ENCODE measurements around the gene PPP1R9A.

The PPP1R9A gene

GRCh38 chr7:95097851-95098250 lies 190.5 kb downstream of the PPP1R9A start:
- no peak for DNase-seq (ENCODE audit: low read depth in 2 of 2)

- no peak for DNase-seq (ENCODE audit: low read depth in 2 of 2)
Measured at GRCh38 chr7:95099106-95099505, 191.7 kb downstream of the PPP1R9A start.

- no peak for DNase-seq (ENCODE audit: low read depth in 2 of 2)
Measured at GRCh38 chr7:95101422-95101821, 194.0 kb downstream of the PPP1R9A start.

- no peak for DNase-seq (ENCODE audit: low read depth in 2 of 2)
Measured at GRCh38 chr7:95102662-95103061, 195.3 kb downstream of the PPP1R9A start.

- DNase-seq (ENCODE audit: low read depth in 2 of 2), result no peak
Measured at GRCh38 chr7:95104739-95105138, 197.3 kb downstream of the PPP1R9A start.

- no peak for DNase-seq (ENCODE audit: low read depth in 2 of 2)
Measured at GRCh38 chr7:95105627-95106026, 198.2 kb downstream of the PPP1R9A start.

- no peak for DNase-seq (ENCODE audit: low read depth in 2 of 2)
Measured at GRCh38 chr7:95106401-95106800, 199.0 kb downstream of the PPP1R9A start.

GRCh38 chr7:95110707-95111106 lies 203.3 kb downstream of the PPP1R9A start:
- no peak for DNase-seq (ENCODE audit: low read depth in 2 of 2)

- DNase-seq (ENCODE audit: low read depth in 2 of 2), result no peak
Measured at GRCh38 chr7:95113590-95113989, 206.2 kb downstream of the PPP1R9A start.

- DNase-seq (ENCODE audit: low read depth in 2 of 2), result no peak
Measured at GRCh38 chr7:95126053-95126709, 218.8 kb downstream of the PPP1R9A start.

GRCh38 chr7:95132500-95132899 lies 225.1 kb downstream of the PPP1R9A start:
- no peak for DNase-seq (ENCODE audit: low read depth in 2 of 2)

GRCh38 chr7:95139922-95140321 lies 232.5 kb downstream of the PPP1R9A start:
- no peak for DNase-seq (ENCODE audit: low read depth in 2 of 2)

GRCh38 chr7:95141755-95142154 lies 234.4 kb downstream of the PPP1R9A start:
- no peak for DNase-seq (ENCODE audit: low read depth in 2 of 2)

- no peak for DNase-seq (ENCODE audit: low read depth in 2 of 2)
Measured at GRCh38 chr7:95144256-95144655, 236.9 kb downstream of the PPP1R9A start.

- DNase-seq (ENCODE audit: low read depth in 2 of 2), result no peak
Measured at GRCh38 chr7:95155965-95156364, 248.6 kb downstream of the PPP1R9A start.

- DNase-seq (ENCODE audit: low read depth in 2 of 2), result no peak
Measured at GRCh38 chr7:95157381-95157780, 250.0 kb downstream of the PPP1R9A start.

- DNase-seq (ENCODE audit: low read depth in 2 of 2), result no peak
Measured at GRCh38 chr7:95169678-95170077, 262.3 kb downstream of the PPP1R9A start.

GRCh38 chr7:95172420-95172819 lies 265.0 kb downstream of the PPP1R9A start:
- DNase-seq (ENCODE audit: low read depth in 2 of 2), result no peak

- DNase-seq (ENCODE audit: low read depth in 2 of 2), result no peak
Measured at GRCh38 chr7:95190515-95190914, 283.1 kb downstream of the PPP1R9A start.

- DNase-seq (ENCODE audit: low read depth in 2 of 2), result no peak
Measured at GRCh38 chr7:95191795-95192194, 284.4 kb downstream of the PPP1R9A start.

- DNase-seq (ENCODE audit: low read depth in 2 of 2), result no peak
Measured at GRCh38 chr7:95198863-95199262, 291.5 kb downstream of the PPP1R9A start.

GRCh38 chr7:95199779-95200558 lies 292.6 kb downstream of the PPP1R9A start:
- no peak for DNase-seq (ENCODE audit: low read depth in 2 of 2)

- no peak for DNase-seq (ENCODE audit: low read depth in 2 of 2)
Measured at GRCh38 chr7:95200741-95201140, 293.3 kb downstream of the PPP1R9A start.
